AG09309 (cell line): ENCODE measurements around the gene SGF29.
"Not testable (repeated sequence)": the region's sequence is repeated elsewhere in the genome, so short reads cannot be mapped to it uniquely, and the experiment has no call there.

ENCODE experiments used
- DNase-seq: peaks from one replicate; pipeline ENCODE4 v3.0.0-alpha.2; 2010; ENCODE audit warnings: low read depth
- H3K4me3 ChIP-seq: 2 replicates; pipeline ENCODE4 v1.5.1; 2011; ENCODE audit warnings: mild to moderate bottlenecking, low read depth, low read length, moderate library complexity; ENCODE audit not compliant: control insufficient read depth
- TF ChIP-seq, protein P1 (sequence below): IDR thresholded peaks from 2 replicates; pipeline ENCODE4 v1.5.1; 2011; ENCODE audit warnings: mild to moderate bottlenecking, low read depth, low read length, inconsistent platforms; ENCODE audit not compliant: insufficient read depth, control insufficient read depth; ENCODE audit errors: missing control alignments

Gene SGF29

DNA sequence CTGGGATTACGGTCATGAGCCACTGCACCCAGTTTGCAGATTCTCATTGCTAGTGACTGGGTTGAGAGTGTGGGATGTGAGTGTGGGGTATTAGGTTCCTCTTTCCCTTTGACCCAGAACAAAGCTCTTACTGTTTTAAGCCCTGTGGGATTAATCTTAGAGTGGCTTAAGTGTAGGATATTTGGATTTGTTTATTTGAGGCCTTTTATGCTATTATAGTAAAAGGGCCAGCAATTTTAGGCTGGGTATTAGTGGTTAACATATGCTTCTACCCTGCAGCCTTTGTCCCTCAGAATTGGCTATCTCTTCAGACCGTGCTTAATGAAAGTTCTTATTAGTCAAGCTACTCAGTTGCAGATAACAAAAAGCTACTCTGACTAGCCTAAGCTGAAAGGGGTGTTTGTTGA lies 3.2 kb downstream of the SGF29 start:
- no peak for DNase-seq
- no peak overlapping the region for H3K4me3 ChIP-seq
- TF ChIP-seq, protein P1, sequence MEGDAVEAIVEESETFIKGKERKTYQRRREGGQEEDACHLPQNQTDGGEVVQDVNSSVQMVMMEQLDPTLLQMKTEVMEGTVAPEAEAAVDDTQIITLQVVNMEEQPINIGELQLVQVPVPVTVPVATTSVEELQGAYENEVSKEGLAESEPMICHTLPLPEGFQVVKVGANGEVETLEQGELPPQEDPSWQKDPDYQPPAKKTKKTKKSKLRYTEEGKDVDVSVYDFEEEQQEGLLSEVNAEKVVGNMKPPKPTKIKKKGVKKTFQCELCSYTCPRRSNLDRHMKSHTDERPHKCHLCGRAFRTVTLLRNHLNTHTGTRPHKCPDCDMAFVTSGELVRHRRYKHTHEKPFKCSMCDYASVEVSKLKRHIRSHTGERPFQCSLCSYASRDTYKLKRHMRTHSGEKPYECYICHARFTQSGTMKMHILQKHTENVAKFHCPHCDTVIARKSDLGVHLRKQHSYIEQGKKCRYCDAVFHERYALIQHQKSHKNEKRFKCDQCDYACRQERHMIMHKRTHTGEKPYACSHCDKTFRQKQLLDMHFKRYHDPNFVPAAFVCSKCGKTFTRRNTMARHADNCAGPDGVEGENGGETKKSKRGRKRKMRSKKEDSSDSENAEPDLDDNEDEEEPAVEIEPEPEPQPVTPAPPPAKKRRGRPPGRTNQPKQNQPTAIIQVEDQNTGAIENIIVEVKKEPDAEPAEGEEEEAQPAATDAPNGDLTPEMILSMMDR = no peak

DNA sequence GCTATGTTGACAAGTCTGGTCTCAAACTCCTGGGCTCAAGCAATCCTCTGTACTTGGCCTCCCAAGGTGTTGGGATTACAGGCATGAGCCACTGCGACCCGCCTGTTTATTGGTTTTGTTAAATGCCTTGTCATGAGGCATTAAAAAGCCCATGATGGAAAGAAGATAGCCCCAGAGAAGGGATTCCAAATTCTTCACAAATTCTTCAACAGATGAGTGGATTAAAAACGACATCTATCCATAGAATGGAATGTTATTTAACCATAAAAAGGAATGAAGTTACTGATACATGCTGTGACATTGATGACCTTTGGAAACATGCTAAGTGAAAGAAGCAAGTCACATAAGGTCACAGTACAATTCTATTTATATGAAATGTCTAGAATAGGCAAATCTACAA lies 4.7 kb downstream of the SGF29 start:
- no peak overlapping the region for H3K4me3 ChIP-seq
- TF ChIP-seq, protein P1 = no peak
- no peak for DNase-seq

DNA sequence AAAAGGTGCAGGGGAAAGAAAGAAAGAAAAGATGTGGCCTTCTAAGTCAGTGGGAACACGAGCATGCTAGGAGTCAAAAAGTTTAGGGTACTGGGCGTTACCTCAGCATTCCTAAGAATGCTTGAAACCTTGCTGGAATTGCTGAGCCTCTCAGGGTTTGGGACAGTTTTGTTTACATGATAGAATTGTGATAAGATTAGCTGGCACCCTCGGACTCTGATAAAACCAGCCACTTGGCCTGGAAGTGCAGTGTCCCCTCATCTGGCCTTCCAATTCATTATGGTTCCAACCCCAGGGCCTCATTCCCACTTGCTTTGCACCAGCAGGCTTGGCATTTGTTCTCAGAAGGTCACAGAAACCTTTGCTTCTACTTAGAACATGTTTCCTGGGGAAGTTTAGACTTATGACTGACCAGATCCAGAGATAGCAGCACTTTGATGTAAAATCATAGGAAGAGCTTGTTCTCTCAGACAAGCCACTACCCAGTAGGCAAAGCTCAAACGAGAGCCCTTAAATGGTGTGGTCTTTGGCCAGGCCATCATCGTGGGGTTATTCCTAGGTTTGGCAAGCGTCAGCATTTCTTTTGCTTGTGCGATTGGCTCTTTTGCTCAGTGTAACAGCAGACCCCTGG lies 8.0 kb downstream of the SGF29 start:
- TF ChIP-seq, protein P1 = no peak
- DNase-seq = no peak
- H3K4me3 ChIP-seq = no peak overlapping the region

DNA sequence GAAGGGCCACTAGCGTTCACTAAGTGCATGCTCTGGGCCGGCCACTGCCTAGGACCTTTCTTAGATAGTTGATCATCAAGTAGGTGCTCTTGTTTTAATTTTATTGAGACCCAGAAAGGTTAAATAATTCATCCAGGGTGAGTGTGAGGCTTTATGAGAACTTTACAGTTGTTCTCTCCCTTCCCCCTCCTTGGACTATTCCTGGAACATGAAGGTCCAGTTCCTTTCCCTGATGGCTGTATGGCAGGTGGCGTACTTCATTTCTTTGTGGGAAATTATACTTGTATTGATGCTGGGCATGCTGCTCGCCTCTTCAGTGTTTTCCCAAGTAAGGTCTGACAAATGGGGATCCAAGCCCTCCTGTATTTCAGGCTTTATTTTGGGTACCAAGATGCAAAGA lies 8.5 kb downstream of the SGF29 start:
- H3K4me3 ChIP-seq = no peak overlapping the region
- TF ChIP-seq, protein P1 = no peak

DNA sequence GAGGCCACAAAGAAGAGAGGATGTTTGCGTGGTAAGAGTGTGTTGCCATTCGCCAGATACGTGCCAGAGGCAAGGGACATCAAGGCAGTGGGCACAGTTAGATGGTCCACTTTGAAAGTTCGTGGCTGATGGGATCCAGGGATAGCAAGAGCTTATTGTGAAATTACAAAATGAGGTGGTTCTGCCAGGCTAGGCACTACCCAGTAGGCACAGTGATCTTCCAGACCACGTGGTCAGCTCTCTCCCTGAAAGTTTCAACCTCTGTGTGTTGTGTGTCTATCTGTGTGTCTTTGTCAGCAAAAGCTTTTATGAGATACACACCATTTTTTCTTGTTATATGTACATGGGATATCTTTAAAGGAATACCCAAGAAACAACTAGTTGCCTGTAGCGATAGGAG lies 9.5 kb downstream of the SGF29 start:
- H3K4me3 ChIP-seq = no peak overlapping the region
- TF ChIP-seq, protein P1 = no peak
- DNase-seq = no peak

More for the DNA sequence above, 8.5 kb downstream of the SGF29 start:
- no peak for DNase-seq

DNA sequence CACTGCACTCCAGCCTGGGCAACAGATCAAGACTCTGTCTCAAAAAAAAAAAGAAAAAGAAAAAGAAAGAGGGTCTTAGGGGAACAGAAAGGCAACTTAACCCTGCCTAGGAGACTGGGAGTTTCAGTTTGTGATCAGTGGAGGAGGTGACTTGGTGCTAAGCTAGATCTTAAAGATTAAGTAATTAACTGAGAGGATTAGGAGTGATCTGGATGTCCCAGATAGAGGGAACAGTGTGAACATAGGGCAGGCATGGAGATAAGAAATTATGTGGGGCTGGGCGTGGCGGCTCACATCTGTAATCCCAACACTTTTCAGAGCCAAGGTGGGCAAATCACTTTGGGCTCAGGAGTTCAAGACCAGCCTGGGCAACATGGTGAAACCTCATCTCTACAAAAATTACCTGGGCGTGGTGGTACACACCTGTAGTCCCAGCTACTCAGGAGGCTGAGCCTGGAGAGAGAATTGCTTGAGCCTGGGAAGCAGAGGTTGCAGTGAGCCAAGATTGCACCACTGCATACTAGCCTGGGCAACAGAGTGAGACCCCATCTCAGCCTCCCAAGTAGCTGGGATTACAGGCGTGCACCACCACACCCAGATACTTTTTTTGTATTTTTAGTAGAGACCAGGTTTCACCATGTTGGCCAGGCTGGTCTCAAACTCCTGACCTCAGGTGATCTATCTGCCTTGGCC lies 12.7 kb downstream of the SGF29 start:
- DNase-seq, H3K4me3 ChIP-seq: not testable (repeated sequence)

DNA sequence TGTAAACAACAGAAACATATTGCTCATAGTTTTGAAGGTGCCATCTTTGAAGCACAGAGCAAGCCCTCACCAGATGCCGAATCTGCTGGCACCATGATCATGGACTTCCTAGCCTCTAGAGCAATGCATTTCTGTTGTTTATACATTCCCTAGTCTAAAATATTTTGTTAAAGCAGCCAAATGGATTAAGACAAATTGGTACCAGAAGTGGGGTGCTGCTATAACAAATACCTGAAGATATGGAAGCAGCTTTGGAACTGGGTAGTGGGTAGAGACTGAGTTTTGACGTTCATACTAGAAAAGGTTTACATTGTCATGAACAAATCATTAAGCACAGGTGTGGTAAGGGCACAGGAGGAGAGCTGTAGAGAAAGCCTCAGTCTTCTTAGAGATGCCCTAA lies 13.6 kb downstream of the SGF29 start:
- TF ChIP-seq, protein P1 = no peak
- H3K4me3 ChIP-seq = no peak overlapping the region
- no peak for DNase-seq
